B cell (primary cell): ENCODE measurements around the gene PPT2. TPM values are rescaled to one million over a fixed set of nuclear protein-coding genes. Genes with fewer than 3 reads are reported as not detected.

Source experiments
- ATAC-seq: fragments of 200-7000 bp; cut with Tn5 transposase; one replicate; pipeline ENCODE4 v1.10.0; 2021; ENCODE audit warnings: low read depth, mild to moderate bottlenecking, moderate number of reproducible peaks, moderate library complexity
- CTCF ChIA-PET: fragments of 350-600 bp; sonication (Branson Sonifier 250); formaldehyde crosslinking; loops from one replicate; lab custom pipeline; 2021; ENCODE audit warnings: antibody characterized with exemption, inconsistent platforms; lab: Charles Lee
- POLR2A ChIA-PET: fragments of 350-600 bp; sonication (Branson Sonifier 250); formaldehyde crosslinking; loops from one replicate; lab custom pipeline; 2021; ENCODE audit warnings: antibody characterized with exemption; lab: Charles Lee
- DNase-seq: peaks from one replicate; pipeline ENCODE4 v3.0.0; 2013
- H2AFZ ChIP-seq: 2 replicates; pipeline ENCODE4 v1.6.1; 2012; ENCODE audit warnings: mild to moderate bottlenecking, low read depth, low read length; ENCODE audit not compliant: insufficient read depth, poor library complexity, severe bottlenecking
- H3K27ac ChIP-seq, 2 donors: 1 replicate in 1 of 2; 2 replicates in 1 of 2; pipeline ENCODE4 v1.5.1; 2012 to 2013; ENCODE audit warnings: low read length in 2 of 2, mild to moderate bottlenecking in 2 of 2, moderate library complexity in 1 of 2
- H3K27me3 ChIP-seq, 4 experiments: fragments of 200-600 bp in 1 of 4; sonication (generic) in 1 of 4; replicated peaks in 1 of 4; 1 replicate in 2 of 4; 2 replicates in 2 of 4; pipeline versions ENCODE4 v1.6.1 to v1.7.0; 2013 to 2016; ENCODE audit warnings: low read length in 3 of 4, mild to moderate bottlenecking in 2 of 4, mixed read lengths in 1 of 4, moderate library complexity in 1 of 4; ENCODE audit not compliant: insufficient read depth in 4 of 4, control insufficient read depth in 3 of 4; ENCODE audit errors: control extremely low read depth in 1 of 4
- H3K36me3 ChIP-seq, 2 experiments: replicated peaks in 1 of 2; 1 replicate in 1 of 2; 2 replicates in 1 of 2; pipeline versions ENCODE4 v1.6.1 to v1.7.1; 2013; ENCODE audit warnings: low read length in 1 of 2; ENCODE audit not compliant: insufficient read depth in 2 of 2, control insufficient read depth in 1 of 2; ENCODE audit errors: control extremely low read depth in 1 of 2, extremely low read depth in 1 of 2
- H3K4me1 ChIP-seq, 2 donors: fragments of 200-600 bp in 1 of 2; sonication (generic) in 1 of 2; 1 replicate in 1 of 2; 2 replicates in 1 of 2; pipeline versions ENCODE4 v1.5.1 to v1.6.1; 2013 to 2017; ENCODE audit warnings: low read length in 2 of 2; ENCODE audit not compliant: control insufficient read depth in 2 of 2, insufficient read depth in 2 of 2
- H3K4me2 ChIP-seq: replicated peaks from 2 replicates; pipeline ENCODE3; 2012; ENCODE audit warnings: mild to moderate bottlenecking, low read depth, low read length; ENCODE audit not compliant: poor library complexity, severe bottlenecking
- H3K4me3 ChIP-seq, 5 experiments: fragments of 200-600 bp in 1 of 5; sonication (generic) in 1 of 5; 1 replicate in 3 of 5; 2 replicates in 2 of 5; pipeline versions ENCODE4 v1.5.1 to v1.7.0; 2011 to 2016; ENCODE audit warnings: low read length in 4 of 5, mild to moderate bottlenecking in 4 of 5, low read depth in 2 of 5, control low read depth in 1 of 5, moderate library complexity in 1 of 5; ENCODE audit not compliant: insufficient read depth in 1 of 5; ENCODE audit errors: control extremely low read depth in 1 of 5, extremely low read depth in 1 of 5
- H3K79me2 ChIP-seq: fragments of 200-600 bp; sonication (generic); one replicate; pipeline ENCODE4 v1.6.0; 2016; ENCODE audit warnings: low read length; ENCODE audit not compliant: control insufficient read depth, insufficient read depth
- H3K9ac ChIP-seq: fragments of 200-600 bp; sonication (generic); 2 replicates; pipeline ENCODE4 v1.6.1; 2017; ENCODE audit warnings: mild to moderate bottlenecking, low read length, moderate library complexity
- H3K9me3 ChIP-seq, 3 donors: one replicate each; pipeline versions ENCODE4 v1.6.1 to v1.7.1; 2013; ENCODE audit warnings: low read length in 2 of 3; ENCODE audit not compliant: control insufficient read depth in 2 of 3, insufficient read depth in 1 of 3; ENCODE audit errors: control extremely low read depth in 1 of 3
- H4K20me1 ChIP-seq: 2 replicates; pipeline ENCODE4 v1.6.0; 2012; ENCODE audit warnings: mild to moderate bottlenecking, low read length; ENCODE audit not compliant: insufficient read depth, control insufficient read depth, poor library complexity, severe bottlenecking
- H3K27ac Mint-ChIP-seq: one replicate; pipeline ENCODE4 v1.8.0; 2021; ENCODE audit warnings: mixed read lengths
- H3K27me3 Mint-ChIP-seq: one replicate; pipeline ENCODE4 v1.8.0; 2021; ENCODE audit warnings: mixed read lengths
- H3K4me1 Mint-ChIP-seq: one replicate; pipeline ENCODE4 v1.8.0; 2021; ENCODE audit warnings: mixed read lengths
- H3K4me3 Mint-ChIP-seq: one replicate; pipeline ENCODE4 v1.8.0; 2021; ENCODE audit warnings: mixed read lengths
- H3K9me3 Mint-ChIP-seq: one replicate; pipeline ENCODE4 v1.8.0; 2022; ENCODE audit warnings: mixed read lengths; ENCODE audit not compliant: insufficient read depth
- CTCF ChIP-seq: fragments of 200-600 bp; IDR thresholded peaks from one replicate; pipeline ENCODE4 v1.8.0; 2022; ENCODE audit warnings: antibody characterized with exemption, mild to moderate bottlenecking
- EZH2 ChIP-seq: IDR thresholded peaks from 2 replicates; pipeline ENCODE4 v1.6.1; 2012; ENCODE audit warnings: borderline replicate concordance, low read depth, mild to moderate bottlenecking, moderate library complexity, low read length; ENCODE audit not compliant: insufficient read depth, poor library complexity, severe bottlenecking
- WGBS: methylation state at CpG from one replicate; pipeline ENCODE4 v1.1.5; 2013; ENCODE audit warnings: missing lambda C conversion rate; ENCODE audit not compliant: insufficient coverage; 5-methylcytosine and 5-hydroxymethylcytosine counted together
- intact Hi-C: fragments of 100-400 bp; cut with micrococcal nuclease; formaldehyde crosslinking; loops from one replicate; pipeline ENCODE4 v1.10.0; 2022
- polyA plus RNA-seq: library from polyadenylated mRNA; depleted of rRNA; stranded (reverse); fragments of >200 nt; gene quantifications from 2 replicates; pipeline ENCODE4 v1.2.3, GENCODE V29; 2012
- total RNA-seq, 2 donors: library from RNA; stranded (reverse); fragments of 120-200 nt in 1 of 2; gene quantifications; 1 replicate in 1 of 2; 2 replicates in 1 of 2; pipeline versions ENCODE4 v1.2.3 to v1.2.4, GENCODE V29; 2013 to 2022

The PPT2 gene
- total and polyA plus RNA-seq, 2 donors (not counting 1 experiment from before 2014, with no cell fraction given), result 1.2 to 4.2 TPM

GRCh38 chr6:32177183-32177787, 23.3 kb downstream of the PPT2 start:
- WGBS, result 0% methylated on average over 11 of the region's 20 CpGs
- peak overlapping the region; percentile 81 for H3K9ac ChIP-seq
- H4K20me1 ChIP-seq, result no peaks in the 10 kb centered on the region
- intact Hi-C loops, result loop anchor here (5.0 kb wide), 6 partner anchors 220 to 1395 kb away; partner anchors contain the start of genes CSNK2B, HSD17B8, LY6G5B and NELFE
- Mint-ChIP-seq H3K9me3 (no peaks in the 10 kb centered on the region), H3K27me3 (no peaks in the 10 kb centered on the region), H3K27ac (peak overlapping the region; percentile 99), H3K4me1 (peaks cover 71% of the 10 kb centered on the region), H3K4me3 (peak overlapping the region; percentile 97)
- H3K4me3 ChIP-seq, result peak overlapping the region; percentile 68 to 82 (median 75)
- DNase-seq, result no peak
- H3K36me3 ChIP-seq, result peaks cover 0 to 20% of the 10 kb centered on the region in 2 experiments
- peaks cover 25% of the 10 kb centered on the region for H3K79me2 ChIP-seq
- no peak for ATAC-seq
- peak overlapping the region; percentile 97 to 98 for H3K27ac ChIP-seq
- H3K27me3 ChIP-seq, result no peaks in the 10 kb centered on the region
- H2AFZ ChIP-seq, result peak overlapping the region; percentile 86
- H3K4me1 ChIP-seq, result peaks cover 34 to 50% of the 10 kb centered on the region in 2 donors
- no peak for TF ChIP-seq CTCF
- TF ChIP-seq EZH2, result no peak
- POLR2A ChIA-PET, result interaction anchor here (0.7 to 3.0 kb wide), 8 partner anchors 11 to 794 kb away, joined by 3 to 25 read pairs (median 7); partner anchors contain the start of genes FKBPL, GPSM3 and PBX2
- CTCF ChIA-PET, result interaction anchor here (0.9 to 1.4 kb wide), 4 partner anchors 14 to 59 kb away, joined by 3 to 6 read pairs (median 4); no protein-coding TSS in a partner anchor
- peak overlapping the region; percentile 93 for H3K4me2 ChIP-seq
- H3K9me3 ChIP-seq, result no peaks in the 10 kb centered on the region
